GM18868 (cell line): ENCODE results near the gene DUSP6.

Experiments used
- ATAC-seq: cut with Tn5 transposase; IDR thresholded peaks from one replicate; pipeline ENCODE4 v1.9.1; 2021; ENCODE audit warnings: mild to moderate bottlenecking, moderate library complexity; ENCODE audit not compliant: unreplicated experiment

The DUSP6 gene

GRCh38 chr12:89376202-89376529 lies 23.9 kb upstream of the DUSP6 start:
- no peak for ATAC-seq

GRCh38 chr12:89373763-89374572 lies 21.7 kb upstream of the DUSP6 start:
- ATAC-seq: no peak

- ATAC-seq: no peak
Observed at GRCh38 chr12:89372584-89373370, 20.5 kb upstream of the DUSP6 start.

- no peak for ATAC-seq
Observed at GRCh38 chr12:89370850-89371249, 18.5 kb upstream of the DUSP6 start.

GRCh38 chr12:89370421-89370831 lies 18.1 kb upstream of the DUSP6 start:
- ATAC-seq: no peak

GRCh38 chr12:89369166-89369565 lies 16.9 kb upstream of the DUSP6 start:
- no peak for ATAC-seq

GRCh38 chr12:89368391-89368790 lies 16.1 kb upstream of the DUSP6 start:
- no peak for ATAC-seq

GRCh38 chr12:89366676-89367364 lies 14.5 kb upstream of the DUSP6 start:
- ATAC-seq: no peak

GRCh38 chr12:89364631-89365030 lies 12.3 kb upstream of the DUSP6 start:
- ATAC-seq: no peak

- no peak for ATAC-seq
Observed at GRCh38 chr12:89364058-89364457, 11.8 kb upstream of the DUSP6 start.

- no peak for ATAC-seq
Observed at GRCh38 chr12:89363582-89363981, 11.3 kb upstream of the DUSP6 start.

GRCh38 chr12:89363084-89363483 lies 10.8 kb upstream of the DUSP6 start:
- no peak for ATAC-seq

GRCh38 chr12:89359615-89360014 lies 7.3 kb upstream of the DUSP6 start:
- no peak for ATAC-seq

GRCh38 chr12:89358805-89359204 lies 6.5 kb upstream of the DUSP6 start:
- no peak for ATAC-seq

- ATAC-seq: no peak
Observed at GRCh38 chr12:89357297-89357730, 5.0 kb upstream of the DUSP6 start.

GRCh38 chr12:89356069-89356665 lies 3.9 kb upstream of the DUSP6 start:
- no peak for ATAC-seq

GRCh38 chr12:89355243-89356068 lies 3.2 kb upstream of the DUSP6 start:
- ATAC-seq: no peak

- ATAC-seq: peak; percentile 31
Observed at GRCh38 chr12:89354612-89355067, 2.3 kb upstream of the DUSP6 start.

- peak; percentile 30 for ATAC-seq
Observed at GRCh38 chr12:89353823-89354611, 1.7 kb upstream of the DUSP6 start.
